PFSK-1 (cell line): Measurements from ENCODE around the gene USP32.

ENCODE experiments used
- FOXP2 ChIP-seq: optimal IDR thresholded peaks from 2 replicates; pipeline ENCODE3; 2011; ENCODE audit warnings: borderline replicate concordance, control low read depth, inconsistent platforms; ENCODE audit not compliant: insufficient read depth; ENCODE audit errors: extremely low read length, extremely low read depth
- POLR2AphosphoS5 ChIP-seq: IDR thresholded peaks from 2 replicates; pipeline ENCODE4 v1.6.1; 2012; ENCODE audit warnings: low read depth, mild to moderate bottlenecking, control low read depth, low read length, moderate library complexity
- REST ChIP-seq, 2 experiments: IDR thresholded peaks; 2 replicates each; pipeline versions ENCODE4 v1.6.1 to v1.8.0; 2011 to 2012; ENCODE audit warnings: low read depth in 2 of 2, low read length in 2 of 2, control low read depth in 1 of 2, inconsistent platforms in 1 of 2, mild to moderate bottlenecking in 1 of 2, moderate library complexity in 1 of 2; ENCODE audit not compliant: insufficient read depth in 1 of 2
- SIN3A ChIP-seq: IDR thresholded peaks from 2 replicates; pipeline ENCODE4 v1.6.1; 2012; ENCODE audit warnings: mild to moderate bottlenecking, low read length, moderate library complexity, borderline replicate concordance; ENCODE audit not compliant: insufficient read depth
- TAF1 ChIP-seq: IDR thresholded peaks from 2 replicates; pipeline ENCODE4 v1.6.1; 2012; ENCODE audit warnings: low read length, control low read depth, borderline replicate concordance; ENCODE audit not compliant: insufficient read depth

USP32 gene

DNA sequence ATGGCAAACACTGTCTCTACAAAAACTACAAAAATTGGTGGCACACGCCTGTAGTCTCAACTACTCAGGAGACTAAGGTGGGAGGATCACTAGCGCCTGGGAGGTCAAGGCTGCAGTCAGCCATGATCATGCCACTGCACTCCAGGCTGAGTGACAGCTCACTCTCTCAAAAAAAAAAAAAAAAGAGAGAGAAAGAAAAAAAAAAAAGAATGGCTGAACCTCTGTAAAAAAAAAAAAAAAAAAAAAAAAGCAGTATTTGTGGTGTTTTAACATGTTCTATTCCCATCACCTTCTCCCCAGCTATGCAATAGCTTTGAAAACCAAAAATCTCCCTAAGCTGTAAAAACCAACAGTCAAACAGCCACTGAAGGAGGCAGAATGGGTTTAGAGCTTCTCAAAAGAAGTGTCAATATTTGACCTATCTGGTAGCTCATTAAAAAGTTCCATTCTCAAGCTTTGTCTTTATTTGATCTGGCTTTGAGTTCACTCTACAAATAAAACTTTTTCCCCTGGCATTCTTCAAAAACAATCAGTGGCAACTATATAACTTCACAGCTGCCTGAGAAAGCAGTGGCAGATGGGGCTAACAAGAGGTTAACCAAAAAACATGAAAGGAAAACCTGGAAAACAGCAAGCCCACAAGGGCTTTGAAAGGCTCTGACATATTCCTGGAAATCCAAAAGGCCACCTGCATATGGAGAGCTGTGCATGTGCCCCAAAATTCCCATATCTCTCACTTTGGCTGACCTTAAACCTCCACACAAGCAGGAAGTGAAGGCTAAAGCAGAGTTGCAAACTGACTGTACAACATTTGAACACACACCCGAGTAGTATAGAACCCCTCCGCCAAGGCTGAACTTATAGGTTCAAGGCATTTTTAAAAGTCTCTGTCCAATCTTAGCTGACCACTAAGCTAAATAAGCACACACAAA is 36.0 kb downstream of the USP32 start:
- TF ChIP-seq REST (IDR thresholded peaks at IDR 0.05; ENCODE audit: insufficient read depth in 1 of 2, low read depth in 2 of 2, low read length in 2 of 2) (no peak), FOXP2 (no peak), SIN3A (no peak), POLR2AphosphoS5 (no peak), TAF1 (no peak)

DNA sequence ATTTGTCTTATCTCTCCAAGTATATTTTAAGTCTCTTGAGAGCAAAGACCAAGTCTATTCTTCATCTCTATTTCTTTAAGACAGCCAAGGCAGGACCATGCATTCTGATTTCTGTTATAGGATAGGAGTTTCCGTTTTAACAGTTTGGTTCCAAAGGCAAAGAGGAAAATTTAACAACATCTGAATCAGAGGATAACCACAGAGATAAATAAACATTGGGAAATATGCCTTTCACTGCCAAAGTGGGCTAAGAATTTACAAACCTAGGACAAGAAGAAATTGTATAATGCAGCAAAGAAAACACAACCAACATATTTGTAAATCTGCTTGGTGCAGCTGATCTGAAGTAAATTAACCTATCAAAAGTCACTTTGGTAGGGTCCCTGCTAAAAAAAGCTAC is 37.7 kb downstream of the USP32 start:
- TF ChIP-seq POLR2AphosphoS5, result no peak
- no peak for TF ChIP-seq SIN3A
- no peak for TF ChIP-seq REST (IDR thresholded peaks at IDR 0.05; ENCODE audit: insufficient read depth in 1 of 2, low read depth in 2 of 2, low read length in 2 of 2)
- TF ChIP-seq TAF1, result no peak
- TF ChIP-seq FOXP2, result no peak

- TF ChIP-seq POLR2AphosphoS5 (no peak), FOXP2 (no peak), SIN3A (no peak), REST (IDR thresholded peaks at IDR 0.05; ENCODE audit: insufficient read depth in 1 of 2, low read depth in 2 of 2, low read length in 2 of 2) (no peak), TAF1 (no peak)
Measured at GRCh38 chr17:60353773-60354172, 38.2 kb downstream of the USP32 start.

GRCh38 chr17:60352569-60352968 is 39.4 kb downstream of the USP32 start:
- TF ChIP-seq REST (IDR thresholded peaks at IDR 0.05; ENCODE audit: insufficient read depth in 1 of 2, low read depth in 2 of 2, low read length in 2 of 2) (no peak), POLR2AphosphoS5 (no peak), SIN3A (no peak), FOXP2 (no peak), TAF1 (no peak)
